HepG2 (cell line): ENCODE results near the gene CCDC33. TPM values are rescaled to one million over a fixed set of nuclear protein-coding genes. Genes with fewer than 3 reads are reported as not detected.

Source experiments
- FOXJ3 ChIP-seq: sonication (generic); formaldehyde crosslinking; IDR thresholded peaks from 2 replicates; pipeline ENCODE4 v1.4.0; 2020; ENCODE audit warnings: missing genetic modification reagents, mild to moderate bottlenecking, borderline replicate concordance
- FOXO1 ChIP-seq: sonication (generic); formaldehyde crosslinking; IDR thresholded peaks from 2 replicates; pipeline ENCODE4 v1.4.0; 2020; ENCODE audit warnings: missing genetic modification reagents
- GPN1 ChIP-seq: sonication (generic); formaldehyde crosslinking; IDR thresholded peaks from 2 replicates; pipeline ENCODE4 v1.5.1; 2020; ENCODE audit warnings: missing genetic modification reagents, borderline replicate concordance
- NR1H2 ChIP-seq: sonication (generic); formaldehyde crosslinking; IDR thresholded peaks from 2 replicates; pipeline ENCODE4 v1.8.1; 2022; ENCODE audit warnings: low read depth, missing genetic modification reagents, borderline replicate concordance
- NR2F2 ChIP-seq: IDR thresholded peaks from 2 replicates; pipeline ENCODE4 v1.6.1; 2012; ENCODE audit warnings: low read depth, inconsistent platforms, borderline replicate concordance
- SMAD1 ChIP-seq: sonication (generic); formaldehyde crosslinking; IDR thresholded peaks from 2 replicates; pipeline ENCODE4 v1.4.0; 2020; ENCODE audit warnings: missing genetic modification reagents, low read depth, mild to moderate bottlenecking, borderline replicate concordance
- ZKSCAN8 ChIP-seq: IDR thresholded peaks from 2 replicates; pipeline ENCODE4 v1.6.1; 2016; ENCODE audit warnings: borderline replicate concordance, missing genetic modification reagents, missing compliant biosample characterization
- ZNF432 ChIP-seq: sonication (generic); formaldehyde crosslinking; IDR thresholded peaks from 2 replicates; pipeline ENCODE4 v1.5.0; 2020; ENCODE audit warnings: missing genetic modification reagents, mild to moderate bottlenecking, borderline replicate concordance
- ZNF460 ChIP-seq: sonication (generic); formaldehyde crosslinking; IDR thresholded peaks from 2 replicates; pipeline ENCODE4 v1.5.1; 2020; ENCODE audit warnings: missing genetic modification reagents, mild to moderate bottlenecking, borderline replicate concordance
- ZNF547 ChIP-seq: sonication (generic); formaldehyde crosslinking; IDR thresholded peaks from 2 replicates; pipeline ENCODE4 v1.5.1; 2020; ENCODE audit warnings: mild to moderate bottlenecking, missing genetic modification reagents
- polyA plus RNA-seq, 8 experiments: library from polyadenylated mRNA; depleted of rRNA in 3 of 8; stranded (reverse) in 7 of 8; unstranded in 1 of 8; fragments of >200 nt; fragmentation: Illumina TruSeq in 4 of 8; extraction: Trizol in 4 of 8; gene quantifications; 2 replicates each; pipeline versions ENCODE4 v1.2.1 to v1.2.3, GENCODE V29; 2011 to 2016; ENCODE audit warnings: low read depth in 4 of 8, missing spikeins in 1 of 8, mixed read lengths in 1 of 8; ENCODE audit not compliant: insufficient read depth in 1 of 8
- total RNA-seq, 5 experiments: library from RNA; depleted of rRNA; stranded (reverse); fragments of >200 nt; fragmentation: Illumina TruSeq; extraction: Trizol; gene quantifications; 2 replicates each; pipeline ENCODE4 v1.2.3, GENCODE V29; 2016; ENCODE audit warnings: low read depth in 1 of 5
- TF ChIP-seq, protein P1 (sequence below): sonication (generic); formaldehyde crosslinking; IDR thresholded peaks from 2 replicates; pipeline ENCODE4 v1.9.0; 2021; ENCODE audit warnings: mild to moderate bottlenecking, missing genetic modification reagents
- TF ChIP-seq, protein P2 (sequence below): sonication (generic); formaldehyde crosslinking; IDR thresholded peaks from 2 replicates; pipeline ENCODE4 v1.4.0; 2020; ENCODE audit warnings: missing genetic modification reagents
- TF ChIP-seq, protein P3 (sequence below): sonication (generic); formaldehyde crosslinking; IDR thresholded peaks from 2 replicates; pipeline ENCODE4 v1.5.0; 2020; ENCODE audit warnings: mild to moderate bottlenecking, missing genetic modification reagents
- TF ChIP-seq, protein P4 (sequence below): sonication (generic); formaldehyde crosslinking; IDR thresholded peaks from 2 replicates; pipeline ENCODE4 v1.5.1; 2020; ENCODE audit warnings: missing genetic modification reagents, mild to moderate bottlenecking, borderline replicate concordance

CCDC33 gene
- total and polyA plus RNA-seq, 2 of the 13 experiments (the other 11 are each of a cell fraction or from before 2014, with no cell fraction given): 0.30 TPM; not detected in 1

DNA sequence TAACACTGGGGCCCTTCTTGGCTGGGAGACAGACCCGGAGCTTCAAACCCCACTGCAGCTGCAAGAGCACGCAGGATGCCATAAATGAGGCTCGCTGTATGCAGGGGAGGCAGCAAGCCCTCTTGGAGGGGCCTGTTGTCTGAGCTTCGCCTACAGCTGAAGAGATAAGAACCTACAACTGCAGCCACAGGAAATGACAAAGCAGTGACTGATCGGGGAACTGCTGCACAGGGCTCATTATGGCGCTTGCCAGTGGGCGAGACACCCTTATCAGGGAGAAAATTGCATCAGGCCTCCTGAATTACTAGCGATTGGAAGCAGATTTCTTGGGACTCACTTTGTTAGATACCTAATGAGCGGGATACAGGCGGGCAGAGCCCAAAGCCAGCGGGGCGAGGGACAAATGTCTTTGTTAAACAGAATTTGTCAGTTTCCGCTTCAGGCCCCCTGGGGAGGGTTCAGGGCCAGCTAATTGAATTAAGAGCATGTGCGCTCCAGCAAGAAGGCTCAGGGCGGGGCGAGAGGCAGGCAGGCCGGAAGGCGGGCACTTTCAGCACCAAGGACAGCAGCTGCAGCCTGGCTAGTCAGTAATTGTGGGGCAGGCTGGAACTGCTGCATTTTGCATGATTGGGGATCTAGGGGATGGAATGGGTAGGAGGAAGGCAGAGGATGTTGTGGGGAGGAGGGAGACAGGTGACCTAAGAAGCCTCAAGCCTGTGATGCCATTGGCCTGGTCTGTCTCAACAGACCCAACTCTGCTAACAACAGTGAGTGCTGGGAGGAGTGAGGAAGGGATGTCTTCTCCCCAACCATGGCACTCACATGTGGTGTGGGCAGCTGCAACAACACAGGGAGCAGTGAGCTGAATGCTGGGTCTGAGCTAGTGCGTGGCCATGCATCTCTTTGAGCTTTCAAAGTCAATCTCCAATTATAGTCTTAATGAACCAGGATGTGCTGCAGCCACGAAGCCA, 55.3 kb downstream of the CCDC33 start (continued):
- TF ChIP-seq ZNF432 (CRISPR knock-in tag) (no peak), ZNF547 (CRISPR knock-in tag) (no peak), NR1H2 (CRISPR knock-in tag) (0 out of 2 replicates have a peak, but pooled peaks have one; percentile 34), SMAD1 (CRISPR knock-in tag) (no peak), FOXO1 (CRISPR knock-in tag) (peak; percentile 28; the same call in 1 of the 2 replicates), NR2F2 (no peak), GPN1 (peak; percentile 75; the same call in 1 of the 2 replicates), ZKSCAN8 (CRISPR knock-in tag) (no peak), FOXJ3 (CRISPR knock-in tag) (no peak), ZNF460 (no peak)
- TF ChIP-seq, protein P1, sequence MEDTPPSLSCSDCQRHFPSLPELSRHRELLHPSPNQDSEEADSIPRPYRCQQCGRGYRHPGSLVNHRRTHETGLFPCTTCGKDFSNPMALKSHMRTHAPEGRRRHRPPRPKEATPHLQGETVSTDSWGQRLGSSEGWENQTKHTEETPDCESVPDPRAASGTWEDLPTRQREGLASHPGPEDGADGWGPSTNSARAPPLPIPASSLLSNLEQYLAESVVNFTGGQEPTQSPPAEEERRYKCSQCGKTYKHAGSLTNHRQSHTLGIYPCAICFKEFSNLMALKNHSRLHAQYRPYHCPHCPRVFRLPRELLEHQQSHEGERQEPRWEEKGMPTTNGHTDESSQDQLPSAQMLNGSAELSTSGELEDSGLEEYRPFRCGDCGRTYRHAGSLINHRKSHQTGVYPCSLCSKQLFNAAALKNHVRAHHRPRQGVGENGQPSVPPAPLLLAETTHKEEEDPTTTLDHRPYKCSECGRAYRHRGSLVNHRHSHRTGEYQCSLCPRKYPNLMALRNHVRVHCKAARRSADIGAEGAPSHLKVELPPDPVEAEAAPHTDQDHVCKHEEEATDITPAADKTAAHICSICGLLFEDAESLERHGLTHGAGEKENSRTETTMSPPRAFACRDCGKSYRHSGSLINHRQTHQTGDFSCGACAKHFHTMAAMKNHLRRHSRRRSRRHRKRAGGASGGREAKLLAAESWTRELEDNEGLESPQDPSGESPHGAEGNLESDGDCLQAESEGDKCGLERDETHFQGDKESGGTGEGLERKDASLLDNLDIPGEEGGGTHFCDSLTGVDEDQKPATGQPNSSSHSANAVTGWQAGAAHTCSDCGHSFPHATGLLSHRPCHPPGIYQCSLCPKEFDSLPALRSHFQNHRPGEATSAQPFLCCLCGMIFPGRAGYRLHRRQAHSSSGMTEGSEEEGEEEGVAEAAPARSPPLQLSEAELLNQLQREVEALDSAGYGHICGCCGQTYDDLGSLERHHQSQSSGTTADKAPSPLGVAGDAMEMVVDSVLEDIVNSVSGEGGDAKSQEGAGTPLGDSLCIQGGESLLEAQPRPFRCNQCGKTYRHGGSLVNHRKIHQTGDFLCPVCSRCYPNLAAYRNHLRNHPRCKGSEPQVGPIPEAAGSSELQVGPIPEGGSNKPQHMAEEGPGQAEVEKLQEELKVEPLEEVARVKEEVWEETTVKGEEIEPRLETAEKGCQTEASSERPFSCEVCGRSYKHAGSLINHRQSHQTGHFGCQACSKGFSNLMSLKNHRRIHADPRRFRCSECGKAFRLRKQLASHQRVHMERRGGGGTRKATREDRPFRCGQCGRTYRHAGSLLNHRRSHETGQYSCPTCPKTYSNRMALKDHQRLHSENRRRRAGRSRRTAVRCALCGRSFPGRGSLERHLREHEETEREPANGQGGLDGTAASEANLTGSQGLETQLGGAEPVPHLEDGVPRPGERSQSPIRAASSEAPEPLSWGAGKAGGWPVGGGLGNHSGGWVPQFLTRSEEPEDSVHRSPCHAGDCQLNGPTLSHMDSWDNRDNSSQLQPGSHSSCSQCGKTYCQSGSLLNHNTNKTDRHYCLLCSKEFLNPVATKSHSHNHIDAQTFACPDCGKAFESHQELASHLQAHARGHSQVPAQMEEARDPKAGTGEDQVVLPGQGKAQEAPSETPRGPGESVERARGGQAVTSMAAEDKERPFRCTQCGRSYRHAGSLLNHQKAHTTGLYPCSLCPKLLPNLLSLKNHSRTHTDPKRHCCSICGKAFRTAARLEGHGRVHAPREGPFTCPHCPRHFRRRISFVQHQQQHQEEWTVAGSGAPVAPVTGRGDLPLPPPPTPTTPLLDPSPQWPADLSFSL (CRISPR knock-in tag): no peak
- TF ChIP-seq, protein P2, sequence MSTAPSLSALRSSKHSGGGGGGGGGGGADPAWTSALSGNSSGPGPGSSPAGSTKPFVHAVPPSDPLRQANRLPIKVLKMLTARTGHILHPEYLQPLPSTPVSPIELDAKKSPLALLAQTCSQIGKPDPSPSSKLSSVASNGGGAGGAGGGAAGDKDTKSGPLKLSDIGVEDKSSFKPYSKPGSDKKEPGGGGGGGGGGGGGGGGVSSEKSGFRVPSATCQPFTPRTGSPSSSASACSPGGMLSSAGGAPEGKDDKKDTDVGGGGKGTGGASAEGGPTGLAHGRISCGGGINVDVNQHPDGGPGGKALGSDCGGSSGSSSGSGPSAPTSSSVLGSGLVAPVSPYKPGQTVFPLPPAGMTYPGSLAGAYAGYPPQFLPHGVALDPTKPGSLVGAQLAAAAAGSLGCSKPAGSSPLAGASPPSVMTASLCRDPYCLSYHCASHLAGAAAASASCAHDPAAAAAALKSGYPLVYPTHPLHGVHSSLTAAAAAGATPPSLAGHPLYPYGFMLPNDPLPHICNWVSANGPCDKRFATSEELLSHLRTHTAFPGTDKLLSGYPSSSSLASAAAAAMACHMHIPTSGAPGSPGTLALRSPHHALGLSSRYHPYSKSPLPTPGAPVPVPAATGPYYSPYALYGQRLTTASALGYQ (CRISPR knock-in tag): peak; percentile 54; the same call in 1 of the 2 replicates
- TF ChIP-seq, protein P3, sequence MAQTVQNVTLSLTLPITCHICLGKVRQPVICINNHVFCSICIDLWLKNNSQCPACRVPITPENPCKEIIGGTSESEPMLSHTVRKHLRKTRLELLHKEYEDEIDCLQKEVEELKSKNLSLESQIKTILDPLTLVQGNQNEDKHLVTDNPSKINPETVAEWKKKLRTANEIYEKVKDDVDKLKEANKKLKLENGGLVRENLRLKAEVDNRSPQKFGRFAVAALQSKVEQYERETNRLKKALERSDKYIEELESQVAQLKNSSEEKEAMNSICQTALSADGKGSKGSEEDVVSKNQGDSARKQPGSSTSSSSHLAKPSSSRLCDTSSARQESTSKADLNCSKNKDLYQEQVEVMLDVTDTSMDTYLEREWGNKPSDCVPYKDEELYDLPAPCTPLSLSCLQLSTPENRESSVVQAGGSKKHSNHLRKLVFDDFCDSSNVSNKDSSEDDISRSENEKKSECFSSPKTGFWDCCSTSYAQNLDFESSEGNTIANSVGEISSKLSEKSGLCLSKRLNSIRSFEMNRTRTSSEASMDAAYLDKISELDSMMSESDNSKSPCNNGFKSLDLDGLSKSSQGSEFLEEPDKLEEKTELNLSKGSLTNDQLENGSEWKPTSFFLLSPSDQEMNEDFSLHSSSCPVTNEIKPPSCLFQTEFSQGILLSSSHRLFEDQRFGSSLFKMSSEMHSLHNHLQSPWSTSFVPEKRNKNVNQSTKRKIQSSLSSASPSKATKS: no peak
- TF ChIP-seq, protein P4, sequence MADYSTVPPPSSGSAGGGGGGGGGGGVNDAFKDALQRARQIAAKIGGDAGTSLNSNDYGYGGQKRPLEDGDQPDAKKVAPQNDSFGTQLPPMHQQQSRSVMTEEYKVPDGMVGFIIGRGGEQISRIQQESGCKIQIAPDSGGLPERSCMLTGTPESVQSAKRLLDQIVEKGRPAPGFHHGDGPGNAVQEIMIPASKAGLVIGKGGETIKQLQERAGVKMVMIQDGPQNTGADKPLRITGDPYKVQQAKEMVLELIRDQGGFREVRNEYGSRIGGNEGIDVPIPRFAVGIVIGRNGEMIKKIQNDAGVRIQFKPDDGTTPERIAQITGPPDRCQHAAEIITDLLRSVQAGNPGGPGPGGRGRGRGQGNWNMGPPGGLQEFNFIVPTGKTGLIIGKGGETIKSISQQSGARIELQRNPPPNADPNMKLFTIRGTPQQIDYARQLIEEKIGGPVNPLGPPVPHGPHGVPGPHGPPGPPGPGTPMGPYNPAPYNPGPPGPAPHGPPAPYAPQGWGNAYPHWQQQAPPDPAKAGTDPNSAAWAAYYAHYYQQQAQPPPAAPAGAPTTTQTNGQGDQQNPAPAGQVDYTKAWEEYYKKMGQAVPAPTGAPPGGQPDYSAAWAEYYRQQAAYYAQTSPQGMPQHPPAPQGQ (CRISPR knock-in tag): no peak
